HCT116 (cell line): ENCODE data around the gene IL1R2. TPM values are rescaled to one million over a fixed set of nuclear protein-coding genes. Genes with fewer than 3 reads are reported as not detected.

Experiments
- ATAC-seq: fragments of 200-7000 bp; cut with Tn5 transposase; 2 replicates; pipeline ENCODE4 v1.9.1; 2020; ENCODE audit warnings: mild to moderate bottlenecking, moderate library complexity
- BruUV-seq: library from RNA; stranded (reverse); fragments of 400-500 nt; replicated peaks from 2 replicates; lab custom pipeline; 2021; lab: Mats Ljungman, UMichigan
- CTCF ChIA-PET: fragments of 300-600 bp; sonication (Branson Sonifier 250); formaldehyde crosslinking; loops from one replicate; lab custom pipeline; 2021; ENCODE audit warnings: antibody characterized with exemption; lab: Charles Lee
- POLR2A ChIA-PET: fragments of 300-600, 350-600 bp; sonication (Branson Sonifier 250); formaldehyde crosslinking; loops from one replicate; lab custom pipeline; 2021; ENCODE audit warnings: antibody characterized with exemption; lab: Charles Lee
- RAD21 ChIA-PET, 2 experiments: fragments of 300-600 bp; sonication (Branson Sonifier 250); formaldehyde crosslinking; loops; one replicate each; lab custom pipeline; 2023; ENCODE audit warnings: low total read pairs in 2 of 2; ENCODE audit not compliant: uncharacterized antibody in 2 of 2, unreplicated experiment in 2 of 2, low non-redundant PET in 1 of 2; lab: Charles Lee
- DNase-seq: peaks from one replicate; pipeline ENCODE4 v3.0.0-alpha.2; 2010; ENCODE audit warnings: low read depth, low spot score
- H2AFZ ChIP-seq: fragments of 200-600 bp; shearing (Covaris generic), sonication (generic); 2 replicates; pipeline ENCODE4 v1.6.1; 2017; ENCODE audit warnings: low read depth, mixed run types, mixed read lengths, antibody characterized with exemption, low read length; ENCODE audit not compliant: poor library complexity, severe bottlenecking
- H3K27ac ChIP-seq: 2 replicates; pipeline ENCODE4 v1.5.1; 2012; ENCODE audit warnings: low read depth, low read length
- H3K27me3 ChIP-seq: fragments of 200-600 bp; sonication (generic); 2 replicates; pipeline ENCODE4 v1.6.1; 2016; ENCODE audit warnings: mixed run types, low read length, mixed read lengths; ENCODE audit not compliant: insufficient read depth
- H3K36me3 ChIP-seq, 2 experiments: fragments of 200-500 bp in 1 of 2; fragments of 200-600 bp in 1 of 2; sonication (Bioruptor generic) in 1 of 2; sonication (generic) in 1 of 2; 2 replicates each; pipeline versions ENCODE4 v1.5.1 to v1.6.1; 2014 to 2016; ENCODE audit warnings: low read length in 2 of 2, inconsistent platforms in 1 of 2, mixed read lengths in 1 of 2, mixed run types in 1 of 2; ENCODE audit not compliant: insufficient read depth in 2 of 2, control insufficient read depth in 1 of 2
- H3K4me1 ChIP-seq, 2 experiments: fragments of 200-600 bp in 1 of 2; sonication (generic) in 1 of 2; 2 replicates each; pipeline versions ENCODE4 v1.5.1 to v1.6.1; 2012 to 2017; ENCODE audit warnings: low read length in 2 of 2, inconsistent platforms in 1 of 2, mild to moderate bottlenecking in 1 of 2, mixed read lengths in 1 of 2, mixed run types in 1 of 2, moderate library complexity in 1 of 2; ENCODE audit not compliant: insufficient read depth in 2 of 2, control insufficient read depth in 1 of 2
- H3K4me2 ChIP-seq: fragments of 200-600 bp; sonication (generic); 2 replicates; pipeline ENCODE4 v1.6.1; 2017; ENCODE audit warnings: mixed run types, low read length, mixed read lengths
- H3K4me3 ChIP-seq, 2 experiments: fragments of 200-600 bp in 1 of 2; sonication (generic) in 1 of 2; replicated peaks in 1 of 2; 2 replicates each; pipeline ENCODE4 v1.5.1; 2011 to 2016; ENCODE audit warnings: low read length in 2 of 2, control low read depth in 1 of 2, low read depth in 1 of 2, mild to moderate bottlenecking in 1 of 2, mixed read lengths in 1 of 2, mixed run types in 1 of 2
- H3K79me2 ChIP-seq: fragments of 200-600 bp; sonication (generic); 2 replicates; pipeline ENCODE4 v1.6.1; 2017; ENCODE audit warnings: mild to moderate bottlenecking, mixed run types, low read length, moderate library complexity, mixed read lengths; ENCODE audit not compliant: insufficient read depth
- H3K9ac ChIP-seq: fragments of 200-600 bp; sonication (generic); 2 replicates; pipeline ENCODE4 v1.6.1; 2016; ENCODE audit warnings: low read length, mixed read lengths
- H3K9me2 ChIP-seq: fragments of 200-600 bp; sonication (generic), shearing (Covaris generic); 2 replicates; pipeline ENCODE4 v1.6.1; 2017; ENCODE audit warnings: mixed run types, mild to moderate bottlenecking, moderate library complexity; ENCODE audit not compliant: insufficient read depth
- H3K9me3 ChIP-seq, 2 experiments: fragments of 200-500 bp in 1 of 2; fragments of 200-600 bp in 1 of 2; sonication (Bioruptor generic) in 1 of 2; sonication (generic) in 1 of 2; 2 replicates each; pipeline ENCODE4 v1.6.1; 2014 to 2017; ENCODE audit warnings: low read length in 2 of 2, mixed read lengths in 2 of 2, inconsistent platforms in 1 of 2, low read depth in 1 of 2, mild to moderate bottlenecking in 1 of 2, mixed run types in 1 of 2, moderate library complexity in 1 of 2; ENCODE audit not compliant: control insufficient read depth in 1 of 2, insufficient read depth in 1 of 2
- H4K20me1 ChIP-seq: fragments of 200-600 bp; sonication (generic), shearing (Covaris generic); 2 replicates; pipeline ENCODE4 v1.6.1; 2017; ENCODE audit warnings: mixed run types, mild to moderate bottlenecking, moderate library complexity; ENCODE audit not compliant: insufficient read depth
- EGR1 ChIP-seq: IDR thresholded peaks from 2 replicates; pipeline ENCODE4 v1.6.1; 2012; ENCODE audit warnings: low read depth
- EZH2 ChIP-seq: fragments of 200-600 bp; sonication (generic); IDR thresholded peaks from 2 replicates; pipeline ENCODE4 v1.6.1; 2017; ENCODE audit warnings: antibody characterized with exemption, mixed run types
- EZH2phosphoT487 ChIP-seq: fragments of 200-600 bp; IDR thresholded peaks from 2 replicates; pipeline ENCODE4 v1.6.1; 2018; ENCODE audit warnings: antibody characterized with exemption, borderline replicate concordance
- FOSL1 ChIP-seq: IDR thresholded peaks from 2 replicates; pipeline ENCODE4 v1.6.1; 2012; ENCODE audit warnings: low read depth
- JUND ChIP-seq: IDR thresholded peaks from 2 replicates; pipeline ENCODE4 v1.6.1; 2012
- POLR2A ChIP-seq: IDR thresholded peaks from 2 replicates; pipeline ENCODE4 v1.7.0; 2011; ENCODE audit warnings: borderline replicate concordance; ENCODE audit not compliant: insufficient read depth, insufficient read length; ENCODE audit errors: extremely low read depth
- RAD21 ChIP-seq: IDR thresholded peaks from 2 replicates; pipeline ENCODE4 v1.6.1; 2012; ENCODE audit warnings: low read depth, mild to moderate bottlenecking
- SIN3A ChIP-seq: IDR thresholded peaks from 2 replicates; pipeline ENCODE4 v1.6.1; 2012; ENCODE audit warnings: low read depth
- SRF ChIP-seq: IDR thresholded peaks from 2 replicates; pipeline ENCODE4 v1.6.1; 2012; ENCODE audit warnings: low read depth
- TCF7L2 ChIP-seq: IDR thresholded peaks from 2 replicates; pipeline ENCODE4 v1.7.0; 2011; ENCODE audit warnings: borderline replicate concordance, inconsistent platforms; ENCODE audit not compliant: insufficient read depth, insufficient read length; ENCODE audit errors: extremely low read depth
- YY1 ChIP-seq: IDR thresholded peaks from 2 replicates; pipeline ENCODE4 v1.6.1; 2011; ENCODE audit warnings: low read length, low read depth, moderate library complexity, mild to moderate bottlenecking; ENCODE audit not compliant: insufficient replicate concordance; ENCODE audit errors: extremely low read depth
- ZFX ChIP-seq: fragments of 450-650 bp; IDR thresholded peaks from 2 replicates; pipeline ENCODE4 v1.6.1; 2017
- ZNF274 ChIP-seq: fragments of 200-500 bp; sonication (Bioruptor generic); IDR thresholded peaks from 2 replicates; pipeline ENCODE4 v1.6.1; 2014; ENCODE audit warnings: mild to moderate bottlenecking, low read depth, low read length, inconsistent platforms
- intact Hi-C: fragments of 100-400 bp; cut with micrococcal nuclease; formaldehyde crosslinking; loops from 2 replicates; pipeline ENCODE4 v1.10.0; 2022
- total RNA-seq: library from RNA; stranded (reverse); gene quantifications from one replicate; pipeline ENCODE4 v1.2.1, GENCODE V29; 2021; ENCODE audit not compliant: unreplicated experiment
- TF ChIP-seq, protein P1 (sequence below), 3 experiments: fragments of 200-600 bp in 1 of 3; sonication (generic) in 1 of 3; IDR thresholded peaks in 2 of 3; conservative IDR thresholded peaks in 1 of 3; 2 replicates each; pipeline ENCODE4 v1.5.1; 2012 to 2017; ENCODE audit warnings: low read depth in 2 of 3, low read length in 2 of 3, antibody characterized with exemption in 1 of 3, borderline replicate concordance in 1 of 3, control low read depth in 1 of 3, mild to moderate bottlenecking in 1 of 3, mixed read lengths in 1 of 3, mixed run types in 1 of 3, moderate library complexity in 1 of 3; ENCODE audit not compliant: insufficient read depth in 1 of 3
- TF ChIP-seq, protein P2 (sequence below): IDR thresholded peaks from 2 replicates; pipeline ENCODE4 v1.6.1; 2011; ENCODE audit warnings: mild to moderate bottlenecking, low read length, moderate library complexity; ENCODE audit not compliant: insufficient replicate concordance; ENCODE audit errors: extremely low read depth

IL1R2 gene
- total RNA-seq, 1 experiment from 2014 or later, result 0.52 TPM

DNA sequence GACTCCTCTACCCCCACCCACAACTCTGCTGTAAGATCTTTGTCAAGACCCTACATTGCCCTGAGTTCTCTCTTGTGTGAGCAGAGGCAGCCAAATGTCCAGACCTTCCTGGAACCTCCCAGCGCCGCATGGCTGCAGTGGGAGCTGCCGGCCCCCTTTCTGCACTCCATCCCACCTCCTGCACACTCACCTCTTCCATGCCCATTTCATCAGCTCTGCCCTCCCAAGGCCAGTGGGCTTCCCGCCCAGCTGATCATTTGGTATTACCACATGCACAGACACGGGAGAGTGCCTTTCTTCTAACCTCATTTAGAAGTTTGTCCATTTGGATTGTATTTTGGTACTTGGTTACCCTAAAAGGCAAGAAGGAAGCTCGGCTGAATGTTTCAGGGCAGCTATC is 2.0 kb downstream of the IL1R2 start:
- Histone ChIP-seq H3K79me2 (no peaks in the 10 kb centered on the region), H3K9me3 (no peaks in the 10 kb centered on the region), H3K27me3 (peaks cover 11% of the 10 kb centered on the region; the same call in 1 of the 2 replicates), H3K4me2 (no peak overlapping the region), H3K9me2 (no peaks in the 10 kb centered on the region), H3K36me3 (no peaks in the 10 kb centered on the region), H3K4me3 (no peak overlapping the region), H3K9ac (no peak overlapping the region), H4K20me1 (no peaks in the 10 kb centered on the region), H3K27ac (no peak overlapping the region), H2AFZ (no peak overlapping the region), H3K4me1 (0 out of 4 replicates have a peak, but pooled peaks cover 0 to 6% of the 10 kb centered on the region in 2 experiments)
- intact Hi-C loops, result no loop called here
- no peak for DNase-seq
- TF ChIP-seq ZFX (no peak), JUND (no peak), SRF (no peak), POLR2A (no peak), TCF7L2 (no peak), YY1 (no peak), ZNF274 (no peak), SIN3A (no peak), EZH2phosphoT487 (no peak), EGR1 (no peak), EZH2 (no peak), FOSL1 (no peak), RAD21 (no peak)
- TF ChIP-seq, protein P1, sequence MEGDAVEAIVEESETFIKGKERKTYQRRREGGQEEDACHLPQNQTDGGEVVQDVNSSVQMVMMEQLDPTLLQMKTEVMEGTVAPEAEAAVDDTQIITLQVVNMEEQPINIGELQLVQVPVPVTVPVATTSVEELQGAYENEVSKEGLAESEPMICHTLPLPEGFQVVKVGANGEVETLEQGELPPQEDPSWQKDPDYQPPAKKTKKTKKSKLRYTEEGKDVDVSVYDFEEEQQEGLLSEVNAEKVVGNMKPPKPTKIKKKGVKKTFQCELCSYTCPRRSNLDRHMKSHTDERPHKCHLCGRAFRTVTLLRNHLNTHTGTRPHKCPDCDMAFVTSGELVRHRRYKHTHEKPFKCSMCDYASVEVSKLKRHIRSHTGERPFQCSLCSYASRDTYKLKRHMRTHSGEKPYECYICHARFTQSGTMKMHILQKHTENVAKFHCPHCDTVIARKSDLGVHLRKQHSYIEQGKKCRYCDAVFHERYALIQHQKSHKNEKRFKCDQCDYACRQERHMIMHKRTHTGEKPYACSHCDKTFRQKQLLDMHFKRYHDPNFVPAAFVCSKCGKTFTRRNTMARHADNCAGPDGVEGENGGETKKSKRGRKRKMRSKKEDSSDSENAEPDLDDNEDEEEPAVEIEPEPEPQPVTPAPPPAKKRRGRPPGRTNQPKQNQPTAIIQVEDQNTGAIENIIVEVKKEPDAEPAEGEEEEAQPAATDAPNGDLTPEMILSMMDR (IDR thresholded peaks at IDR 0.05 in 2 of 3, conservative IDR thresholded peaks at IDR 0.05 in 1 of 3; ENCODE audit: borderline replicate concordance in 1 of 3, insufficient read depth in 1 of 3, low read depth in 2 of 3, low read length in 2 of 3), result no peak
- TF ChIP-seq, protein P2, sequence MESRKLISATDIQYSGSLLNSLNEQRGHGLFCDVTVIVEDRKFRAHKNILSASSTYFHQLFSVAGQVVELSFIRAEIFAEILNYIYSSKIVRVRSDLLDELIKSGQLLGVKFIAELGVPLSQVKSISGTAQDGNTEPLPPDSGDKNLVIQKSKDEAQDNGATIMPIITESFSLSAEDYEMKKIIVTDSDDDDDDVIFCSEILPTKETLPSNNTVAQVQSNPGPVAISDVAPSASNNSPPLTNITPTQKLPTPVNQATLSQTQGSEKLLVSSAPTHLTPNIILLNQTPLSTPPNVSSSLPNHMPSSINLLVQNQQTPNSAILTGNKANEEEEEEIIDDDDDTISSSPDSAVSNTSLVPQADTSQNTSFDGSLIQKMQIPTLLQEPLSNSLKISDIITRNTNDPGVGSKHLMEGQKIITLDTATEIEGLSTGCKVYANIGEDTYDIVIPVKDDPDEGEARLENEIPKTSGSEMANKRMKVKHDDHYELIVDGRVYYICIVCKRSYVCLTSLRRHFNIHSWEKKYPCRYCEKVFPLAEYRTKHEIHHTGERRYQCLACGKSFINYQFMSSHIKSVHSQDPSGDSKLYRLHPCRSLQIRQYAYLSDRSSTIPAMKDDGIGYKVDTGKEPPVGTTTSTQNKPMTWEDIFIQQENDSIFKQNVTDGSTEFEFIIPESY, result no peak
- ChIA-PET CTCF (interaction anchor here (1.1 kb wide), 1 partner anchor 12 kb away, joined by 3 read pairs; no protein-coding TSS in a partner anchor), RAD21 (no interaction called here), POLR2A (no interaction called here)
- no peak for ATAC-seq
- BruUV-seq, result no TSS peak
